Panc1 (cell line): Measurements from ENCODE around the gene STK10. TPM values are rescaled to one million over a fixed set of nuclear protein-coding genes. Genes with fewer than 3 reads are reported as not detected.
"Not testable (repeated sequence)": the region's sequence is repeated elsewhere in the genome, so short reads cannot be mapped to it uniquely, and the experiment has no call there.

Experiments
- ATAC-seq: fragments of 200-7000 bp; cut with Tn5 transposase; 2 replicates; pipeline ENCODE4 v1.9.1; 2020; ENCODE audit warnings: mild to moderate bottlenecking, moderate library complexity
- BruUV-seq: library from RNA; stranded (reverse); fragments of 400-500 nt; replicated peaks from 2 replicates; lab custom pipeline; 2021; lab: Mats Ljungman, UMichigan
- CTCF ChIA-PET: fragments of 300-600 bp; sonication (Branson Sonifier 250); formaldehyde crosslinking; loops from one replicate; lab custom pipeline; 2022; ENCODE audit warnings: antibody characterized with exemption; lab: Charles Lee
- POLR2A ChIA-PET: fragments of 300-600 bp; sonication (Branson Sonifier 250); formaldehyde crosslinking; loops from one replicate; lab custom pipeline; 2022; ENCODE audit warnings: antibody characterized with exemption; lab: Charles Lee
- DNase-seq: peaks from one replicate; pipeline ENCODE4 v3.0.0-alpha.2; 2010; ENCODE audit warnings: low read depth, low spot score
- H3K27ac ChIP-seq: 2 replicates; pipeline ENCODE4 v1.5.1; 2011; ENCODE audit warnings: mild to moderate bottlenecking, low read length, inconsistent platforms
- H3K27me3 ChIP-seq: fragments of 200-500 bp; sonication (Bioruptor generic); 2 replicates; pipeline ENCODE4 v1.6.0; 2014; ENCODE audit warnings: low read length, inconsistent platforms; ENCODE audit not compliant: control insufficient read depth, insufficient read depth
- H3K36me3 ChIP-seq: fragments of 200-500 bp; sonication (Bioruptor generic); 2 replicates; pipeline ENCODE4 v1.5.1; 2014; ENCODE audit warnings: inconsistent platforms, mild to moderate bottlenecking, low read length, moderate library complexity; ENCODE audit not compliant: control insufficient read depth, insufficient read depth
- H3K4me1 ChIP-seq: 2 replicates; pipeline ENCODE4 v1.5.1; 2011; ENCODE audit warnings: inconsistent platforms, mild to moderate bottlenecking, low read length, moderate library complexity; ENCODE audit not compliant: control insufficient read depth, insufficient read depth
- H3K4me3 ChIP-seq, 2 experiments: 2 replicates each; pipeline ENCODE4 v1.5.1; 2011 to 2012; ENCODE audit warnings: low read depth in 2 of 2, low read length in 2 of 2, mild to moderate bottlenecking in 2 of 2, inconsistent platforms in 1 of 2, moderate library complexity in 1 of 2
- H3K9me3 ChIP-seq: fragments of 200-500 bp; sonication (Bioruptor generic); 2 replicates; pipeline ENCODE4 v1.5.1; 2014; ENCODE audit warnings: low read depth, mild to moderate bottlenecking, inconsistent platforms, low read length, moderate library complexity; ENCODE audit not compliant: control insufficient read depth, insufficient read depth
- CTCF ChIP-seq: fragments of 450-650 bp; IDR thresholded peaks from 2 replicates; pipeline ENCODE4 v1.5.1; 2017; ENCODE audit warnings: mild to moderate bottlenecking
- POLR2AphosphoS5 ChIP-seq: IDR thresholded peaks from 2 replicates; pipeline ENCODE4 v1.6.1; 2012; ENCODE audit warnings: mild to moderate bottlenecking, low read depth, low read length, moderate library complexity
- REST ChIP-seq, 2 experiments: IDR thresholded peaks; 2 replicates each; pipeline ENCODE4 v1.6.1; 2011 to 2012; ENCODE audit warnings: low read depth in 2 of 2, control low read depth in 1 of 2, low read length in 1 of 2, mild to moderate bottlenecking in 1 of 2, moderate library complexity in 1 of 2; ENCODE audit not compliant: insufficient read depth in 1 of 2
- SIN3A ChIP-seq: IDR thresholded peaks from 2 replicates; pipeline ENCODE4 v1.6.1; 2012; ENCODE audit warnings: low read depth, mild to moderate bottlenecking, low read length, moderate library complexity, borderline replicate concordance; ENCODE audit not compliant: insufficient read depth
- TCF7L2 ChIP-seq: IDR thresholded peaks from 2 replicates; pipeline ENCODE4 v1.6.1; 2011; ENCODE audit warnings: mild to moderate bottlenecking, low read depth, low read length, inconsistent platforms
- in situ Hi-C: cut with HindIII; loops from 2 replicates; pipeline ENCODE4 v1.10.0; 2016; ENCODE audit warnings: low sequenced_read_pairs, low pct_unique_long_range_greater_than_20kb
- intact Hi-C: fragments of 100-400 bp; cut with micrococcal nuclease; formaldehyde crosslinking; loops from one replicate; pipeline ENCODE4 v1.10.0; 2022; ENCODE audit not compliant: unreplicated experiment
- total RNA-seq: library from RNA; stranded (reverse); gene quantifications from one replicate; pipeline ENCODE4 v1.2.1, GENCODE V29; 2021; ENCODE audit not compliant: unreplicated experiment

STK10 gene
- total RNA-seq, 1 experiment from 2014 or later: 34.9 TPM

GRCh38 chr5:172207511-172207910 lies 19.5 kb upstream of the STK10 start:
- BruUV-seq: no TSS peak
- Histone ChIP-seq H3K27me3 (no peaks in the 10 kb centered on the region), H3K4me1 (no peaks in the 10 kb centered on the region), H3K27ac (no peak overlapping the region), H3K4me3 (no peak overlapping the region), H3K9me3 (no peaks in the 10 kb centered on the region), H3K36me3 (peaks cover 10% of the 10 kb centered on the region)
- in situ Hi-C loops: no loop called here
- intact Hi-C loops: no loop called here
- ATAC-seq (no peak), DNase-seq (no peak)
- TF ChIP-seq CTCF: no peak
- no peak for TF ChIP-seq REST (IDR thresholded peaks at IDR 0.05; ENCODE audit: insufficient read depth in 1 of 2, low read depth in 2 of 2, low read length in 1 of 2)
- no peak for TF ChIP-seq SIN3A
- TF ChIP-seq TCF7L2: no peak
- no peak for TF ChIP-seq POLR2AphosphoS5
- ChIA-PET POLR2A (interaction anchor here (0.8 kb wide), 1 partner anchor 121 kb away, joined by 3 read pairs; no protein-coding TSS in a partner anchor), CTCF (no interaction called here)

GRCh38 chr5:172205984-172206383 lies 18.0 kb upstream of the STK10 start:
- H3K27ac ChIP-seq, in situ Hi-C loops, BruUV-seq, H3K27me3 ChIP-seq, H3K9me3 ChIP-seq, H3K4me1 ChIP-seq, H3K4me3 ChIP-seq, CTCF ChIA-PET, intact Hi-C loops, POLR2A ChIA-PET, DNase-seq, H3K36me3 ChIP-seq, ATAC-seq: not testable (repeated sequence)

- in situ Hi-C loops (no loop called here), intact Hi-C loops (no loop called here)
- no peak for ATAC-seq
- no TSS peak for BruUV-seq
- no peak overlapping the region for H3K27ac ChIP-seq
- H3K4me1 ChIP-seq: peaks cover 3% of the 10 kb centered on the region; the same call in 1 of the 2 replicates
- CTCF ChIA-PET: no interaction called here
- TF ChIP-seq SIN3A: no peak
- no peak for TF ChIP-seq CTCF
- TF ChIP-seq POLR2AphosphoS5: no peak
- TF ChIP-seq REST (IDR thresholded peaks at IDR 0.05; ENCODE audit: insufficient read depth in 1 of 2, low read depth in 2 of 2, low read length in 1 of 2): no peak
- no peak for TF ChIP-seq TCF7L2
- H3K4me3 ChIP-seq: no peak overlapping the region
- POLR2A ChIA-PET: interaction anchor here (0.7 kb wide), 1 partner anchor 88 kb away, joined by 7 read pairs; no protein-coding TSS in a partner anchor
- no peaks in the 10 kb centered on the region for H3K27me3 ChIP-seq
- H3K36me3 ChIP-seq: no peaks in the 10 kb centered on the region
- DNase-seq: no peak
- H3K9me3 ChIP-seq: no peaks in the 10 kb centered on the region
Measured at GRCh38 chr5:172200476-172200875, 12.5 kb upstream of the STK10 start.
